HG03571 (cell line): ENCODE data around the gene MAPKAPK5.
"Not testable (repeated sequence)": the region's sequence is repeated elsewhere in the genome, so short reads cannot be mapped to it uniquely, and the experiment has no call there.

Source experiments
- ATAC-seq: cut with Tn5 transposase; IDR thresholded peaks from one replicate; pipeline ENCODE4 v1.9.1; 2021; ENCODE audit not compliant: unreplicated experiment

Gene MAPKAPK5, protein sequence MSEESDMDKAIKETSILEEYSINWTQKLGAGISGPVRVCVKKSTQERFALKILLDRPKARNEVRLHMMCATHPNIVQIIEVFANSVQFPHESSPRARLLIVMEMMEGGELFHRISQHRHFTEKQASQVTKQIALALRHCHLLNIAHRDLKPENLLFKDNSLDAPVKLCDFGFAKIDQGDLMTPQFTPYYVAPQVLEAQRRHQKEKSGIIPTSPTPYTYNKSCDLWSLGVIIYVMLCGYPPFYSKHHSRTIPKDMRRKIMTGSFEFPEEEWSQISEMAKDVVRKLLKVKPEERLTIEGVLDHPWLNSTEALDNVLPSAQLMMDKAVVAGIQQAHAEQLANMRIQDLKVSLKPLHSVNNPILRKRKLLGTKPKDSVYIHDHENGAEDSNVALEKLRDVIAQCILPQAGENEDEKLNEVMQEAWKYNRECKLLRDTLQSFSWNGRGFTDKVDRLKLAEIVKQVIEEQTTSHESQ

DNA sequence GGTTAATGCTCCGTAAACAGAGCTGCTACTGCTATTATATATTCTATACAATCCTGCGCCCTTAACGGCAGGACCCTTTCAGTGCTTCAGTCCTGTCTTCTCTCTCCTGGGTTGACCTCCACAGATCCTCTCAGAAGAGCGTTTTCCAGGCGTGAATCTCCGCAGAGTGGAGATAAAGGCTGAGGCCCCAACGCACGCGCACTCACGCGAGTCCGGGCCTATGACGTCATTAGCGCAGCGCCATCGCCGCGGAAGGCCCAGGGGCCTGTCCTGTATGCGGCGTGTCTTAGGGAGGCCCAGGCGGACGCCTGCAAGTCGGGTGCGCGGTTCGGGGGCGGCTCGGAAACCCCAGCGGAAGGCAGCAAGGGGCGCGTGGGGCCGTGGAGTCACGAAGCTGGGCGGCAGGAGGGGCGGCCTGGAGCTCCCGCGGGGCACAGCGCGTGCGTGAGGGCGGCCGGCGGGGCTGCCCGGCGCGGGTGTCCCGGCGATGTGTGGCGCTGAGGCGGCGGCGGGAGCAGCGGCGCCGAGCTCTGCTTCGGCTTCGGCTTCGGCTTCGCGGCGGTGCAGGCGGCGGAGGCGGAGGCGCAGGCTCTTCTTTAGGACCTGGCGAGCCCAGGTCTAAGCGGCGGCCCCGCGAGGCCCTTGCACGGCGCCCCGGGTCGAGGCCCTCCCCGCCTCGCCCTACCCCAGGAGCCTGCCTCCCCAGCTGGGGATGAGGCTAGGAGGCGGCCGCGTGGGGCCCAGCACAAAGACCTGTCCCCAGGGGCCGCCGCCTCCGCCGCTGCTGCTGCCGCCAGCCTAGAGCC is at the start of gene MAPKAPK5:
TSS of gene MAPKAPK5 (plus strand) at position 479 of the 806 bp plus-strand sequence. CDS start 506 bp downstream, outside the sequence.
- ATAC-seq = peak; percentile 80

DNA sequence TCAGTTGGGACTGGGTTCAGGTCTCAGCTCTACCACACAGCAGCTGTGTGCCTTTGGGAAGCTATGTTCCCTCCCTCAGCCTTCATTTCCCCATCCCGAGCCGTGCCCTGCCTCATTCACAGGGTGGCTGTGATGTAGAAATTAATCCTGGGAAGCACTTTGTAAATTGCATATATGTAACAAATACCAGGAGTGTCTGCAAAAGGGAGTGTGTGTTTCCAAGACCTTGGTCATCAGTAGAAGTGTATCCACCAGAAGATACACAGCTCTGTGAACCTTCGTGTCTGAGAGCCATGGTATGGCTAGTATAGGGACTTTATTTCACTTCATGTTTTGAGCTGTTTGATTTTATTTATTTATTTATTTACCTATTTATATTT is 49.2 kb upstream of the MAPKAPK5 start:
- no peak for ATAC-seq

DNA sequence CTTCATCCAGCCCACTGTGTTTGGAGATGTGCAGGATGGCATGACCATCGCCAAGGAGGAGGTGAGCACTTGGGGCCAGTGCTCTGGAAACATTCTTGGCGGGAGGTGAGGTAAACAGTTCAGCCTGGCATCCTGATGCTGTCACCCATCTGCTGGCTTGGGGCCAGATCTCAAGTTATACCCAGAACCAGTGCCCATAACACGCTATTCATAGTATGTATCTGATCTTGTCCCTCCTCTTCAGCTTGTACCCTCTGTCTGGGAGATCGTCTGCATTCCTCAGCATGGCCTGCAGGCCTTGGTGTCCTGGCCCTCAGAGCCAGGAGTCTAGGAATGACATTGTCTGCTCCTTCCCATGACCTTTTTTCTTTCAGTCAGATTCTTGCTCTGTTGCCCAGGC is 43.8 kb upstream of the MAPKAPK5 start:
- ATAC-seq = no peak

DNA sequence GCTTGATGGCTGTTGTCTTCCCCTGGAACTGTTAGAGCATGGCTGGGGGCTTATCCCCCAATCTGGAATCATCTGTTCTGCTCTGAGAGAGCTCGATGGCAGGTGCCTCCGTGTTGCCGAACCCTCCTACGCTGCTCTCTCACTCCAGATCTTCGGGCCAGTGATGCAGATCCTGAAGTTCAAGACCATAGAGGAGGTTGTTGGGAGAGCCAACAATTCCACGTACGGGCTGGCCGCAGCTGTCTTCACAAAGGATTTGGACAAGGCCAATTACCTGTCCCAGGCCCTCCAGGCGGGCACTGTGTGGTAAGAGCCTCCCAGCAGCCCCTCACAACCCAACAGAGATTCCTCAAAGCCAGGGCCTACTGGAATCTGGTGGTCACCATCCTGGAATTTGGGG is 42.3 kb upstream of the MAPKAPK5 start:
- ATAC-seq = no peak

DNA sequence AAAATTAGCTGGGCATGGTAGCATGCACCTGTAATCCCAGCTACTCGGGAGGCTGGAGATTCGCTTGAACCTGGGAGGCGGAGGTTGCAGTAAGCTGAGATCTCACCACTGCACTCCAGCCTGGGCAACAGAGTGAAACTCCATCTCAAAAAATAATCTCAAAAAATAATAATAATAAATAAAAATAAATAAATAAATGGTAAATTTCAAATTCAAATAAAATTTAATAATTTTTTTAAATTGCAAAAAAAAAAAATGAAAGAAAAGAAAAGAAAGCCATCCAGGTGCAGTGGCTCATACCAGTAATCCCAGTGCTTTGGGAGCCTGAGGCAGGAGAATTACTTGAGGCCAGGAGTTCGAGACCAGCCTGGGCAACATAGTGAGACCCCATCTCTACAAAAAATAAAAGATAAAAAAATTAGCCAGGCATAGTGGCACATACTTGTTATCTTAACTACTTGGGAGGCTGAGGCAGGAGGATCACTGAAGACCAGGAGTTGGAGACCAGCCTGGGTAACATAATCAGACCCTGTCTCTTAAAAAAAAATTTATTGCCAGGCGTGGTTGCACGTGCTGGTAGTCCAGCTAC is 38.9 kb upstream of the MAPKAPK5 start:
- ATAC-seq = no peak

DNA sequence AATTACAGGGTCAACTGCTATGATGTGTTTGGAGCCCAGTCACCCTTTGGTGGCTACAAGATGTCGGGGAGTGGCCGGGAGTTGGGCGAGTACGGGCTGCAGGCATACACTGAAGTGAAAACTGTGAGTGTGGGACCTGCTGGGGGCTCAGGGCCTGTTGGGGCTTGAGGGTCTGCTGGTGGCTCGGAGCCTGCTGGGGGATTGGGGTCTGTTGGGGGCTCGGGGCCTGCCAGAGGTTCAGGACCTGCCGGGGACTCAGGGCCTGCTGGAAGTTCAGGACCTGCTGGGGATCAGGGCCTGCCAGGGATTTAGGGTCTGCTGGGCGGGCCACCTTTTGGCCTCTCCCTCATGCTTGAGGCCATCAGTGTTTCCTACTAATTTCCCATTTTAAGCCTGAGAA is 38.2 kb upstream of the MAPKAPK5 start:
- no peak for ATAC-seq

DNA sequence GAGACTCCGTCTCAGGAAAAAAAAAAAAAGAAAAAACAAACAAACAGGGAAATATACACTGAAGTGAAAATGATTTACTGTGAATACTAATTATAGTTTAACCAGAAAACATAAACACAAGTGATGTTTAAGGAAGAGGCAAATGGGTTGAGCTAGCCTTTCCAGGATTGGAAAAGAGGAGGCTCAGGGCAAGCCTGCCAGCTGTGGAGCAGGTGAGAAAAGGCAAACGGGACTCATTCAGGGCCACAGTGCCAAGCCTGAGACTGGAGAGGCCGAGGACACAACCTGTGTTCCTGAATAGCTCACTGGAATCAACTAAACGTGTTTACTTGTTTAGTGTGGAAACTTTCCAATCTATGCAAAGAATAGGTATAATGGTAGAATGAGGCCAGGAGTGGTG is 35.7 kb upstream of the MAPKAPK5 start:
- ATAC-seq = no peak

DNA sequence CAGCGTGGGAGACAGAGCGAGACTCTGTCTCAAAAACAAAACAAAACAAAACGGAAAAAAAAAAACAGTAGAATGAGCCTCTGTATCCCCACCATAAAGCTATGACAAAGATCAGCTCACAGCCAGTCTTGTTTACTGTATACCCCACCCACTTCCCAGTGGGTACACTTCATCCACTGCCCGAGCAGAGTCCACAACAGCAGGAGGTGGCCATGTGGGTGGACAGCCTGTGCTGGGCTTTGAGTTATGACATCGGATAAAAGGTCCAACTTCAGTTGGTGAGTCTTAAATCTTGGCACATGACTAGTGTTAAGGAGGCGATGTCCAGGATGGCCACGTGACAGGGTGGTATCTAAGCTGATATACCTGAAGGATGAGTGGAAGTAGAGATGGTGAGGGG is 34.8 kb upstream of the MAPKAPK5 start:
- no peak for ATAC-seq

DNA sequence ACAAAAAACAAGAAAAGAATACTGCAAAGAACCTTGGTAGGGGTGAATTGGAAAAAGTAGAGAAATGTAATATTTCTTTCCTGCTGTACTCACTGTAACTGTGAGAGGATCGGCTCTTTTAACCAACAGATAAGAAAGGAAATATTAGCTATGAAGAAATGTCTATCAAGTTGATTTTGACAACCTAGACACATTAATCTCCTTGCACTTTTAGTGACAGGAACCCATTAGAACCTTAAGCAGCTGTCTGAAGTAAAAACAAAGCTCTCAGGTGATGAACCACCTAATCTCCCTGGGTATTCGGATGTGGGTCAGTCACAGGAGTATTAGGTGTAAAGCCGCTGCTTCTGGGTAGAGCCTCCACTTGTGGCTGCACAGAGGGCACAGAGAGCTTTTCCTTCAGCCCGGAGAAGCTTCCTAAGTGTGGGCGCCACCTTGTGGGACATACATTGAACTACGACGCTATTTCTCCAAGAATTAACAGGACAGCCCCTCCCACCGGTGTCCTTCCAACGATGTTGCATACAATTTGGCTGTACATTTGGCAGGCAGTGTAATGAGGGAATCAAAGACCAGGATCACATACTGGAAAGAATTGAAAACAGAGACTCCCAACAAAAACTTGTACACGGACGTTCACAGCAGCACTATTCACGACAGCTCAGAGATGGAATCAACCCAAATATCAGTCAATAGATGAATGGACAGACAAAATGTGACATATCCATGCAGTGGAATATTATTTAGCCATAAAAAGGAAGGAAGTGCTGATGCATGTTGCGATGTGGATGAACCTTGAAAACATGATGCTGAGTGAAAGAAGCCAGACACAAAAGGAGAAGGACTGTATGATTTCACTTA is 28.9 kb upstream of the MAPKAPK5 start:
- ATAC-seq = no peak

DNA sequence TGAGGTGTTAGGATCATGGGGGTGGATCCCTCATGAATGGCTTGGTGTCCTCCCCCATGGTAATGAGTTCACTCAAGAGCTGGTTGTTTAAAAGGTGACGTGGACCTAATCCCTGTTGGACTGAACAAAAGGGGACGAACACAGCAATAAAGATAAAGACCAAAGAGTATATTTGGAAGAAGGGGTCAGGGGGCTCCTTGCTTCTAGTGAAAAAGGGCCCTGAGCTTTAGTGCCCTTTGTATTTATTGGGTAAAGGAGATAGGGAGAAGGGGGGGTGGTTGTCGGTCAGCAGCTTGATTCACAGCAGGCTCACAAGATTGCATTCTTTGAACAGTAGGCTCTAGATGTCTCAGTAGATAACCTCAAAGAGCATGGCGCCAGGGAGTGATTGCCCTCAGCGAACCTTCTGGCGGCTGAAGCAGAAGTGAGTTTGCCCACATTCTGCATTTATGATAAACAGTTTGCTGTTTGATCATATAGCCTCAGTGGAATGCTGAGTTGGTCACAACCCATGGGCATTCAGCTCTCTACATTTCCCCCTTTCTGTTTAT is 25.9 kb upstream of the MAPKAPK5 start:
- ATAC-seq = no peak

DNA sequence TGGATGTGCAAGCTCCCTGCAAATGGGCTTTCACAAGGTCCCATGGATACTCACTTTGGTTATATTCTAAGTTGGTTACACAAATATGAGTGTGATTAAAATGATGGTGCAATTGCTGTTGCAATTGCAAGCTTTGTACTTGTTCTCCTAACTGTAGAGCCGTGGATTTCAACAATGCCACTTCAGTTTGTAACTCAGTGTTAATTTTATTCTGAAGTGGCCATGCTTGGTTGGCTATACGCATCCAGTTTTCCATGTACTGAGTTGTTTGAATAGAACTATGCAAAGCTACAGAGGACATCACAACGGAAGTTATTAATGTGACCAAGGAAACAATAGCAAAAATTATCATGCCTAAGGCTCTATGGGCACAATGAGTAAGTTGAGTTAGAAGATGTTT is 25.1 kb upstream of the MAPKAPK5 start:
- not testable (repeated sequence) for ATAC-seq

DNA sequence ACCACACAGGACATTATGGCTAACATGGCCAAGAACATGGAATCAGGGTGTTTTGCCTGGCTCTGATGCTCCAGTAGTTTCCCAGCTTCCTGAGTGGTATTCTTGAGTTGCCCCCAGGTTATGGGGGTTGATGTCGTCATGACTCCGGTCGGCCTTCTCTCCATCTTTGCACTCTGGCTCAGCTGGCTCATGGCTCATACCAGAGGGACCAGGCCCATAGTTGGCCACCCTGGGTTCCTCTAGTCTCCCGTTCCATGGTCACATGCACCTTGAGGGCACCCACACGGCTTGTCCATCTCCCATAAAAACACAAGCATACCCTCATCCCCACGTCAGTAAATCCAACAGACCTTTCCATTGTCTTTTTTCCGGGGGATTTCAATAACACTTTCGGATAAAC is 23.7 kb upstream of the MAPKAPK5 start:
- ATAC-seq = no peak

DNA sequence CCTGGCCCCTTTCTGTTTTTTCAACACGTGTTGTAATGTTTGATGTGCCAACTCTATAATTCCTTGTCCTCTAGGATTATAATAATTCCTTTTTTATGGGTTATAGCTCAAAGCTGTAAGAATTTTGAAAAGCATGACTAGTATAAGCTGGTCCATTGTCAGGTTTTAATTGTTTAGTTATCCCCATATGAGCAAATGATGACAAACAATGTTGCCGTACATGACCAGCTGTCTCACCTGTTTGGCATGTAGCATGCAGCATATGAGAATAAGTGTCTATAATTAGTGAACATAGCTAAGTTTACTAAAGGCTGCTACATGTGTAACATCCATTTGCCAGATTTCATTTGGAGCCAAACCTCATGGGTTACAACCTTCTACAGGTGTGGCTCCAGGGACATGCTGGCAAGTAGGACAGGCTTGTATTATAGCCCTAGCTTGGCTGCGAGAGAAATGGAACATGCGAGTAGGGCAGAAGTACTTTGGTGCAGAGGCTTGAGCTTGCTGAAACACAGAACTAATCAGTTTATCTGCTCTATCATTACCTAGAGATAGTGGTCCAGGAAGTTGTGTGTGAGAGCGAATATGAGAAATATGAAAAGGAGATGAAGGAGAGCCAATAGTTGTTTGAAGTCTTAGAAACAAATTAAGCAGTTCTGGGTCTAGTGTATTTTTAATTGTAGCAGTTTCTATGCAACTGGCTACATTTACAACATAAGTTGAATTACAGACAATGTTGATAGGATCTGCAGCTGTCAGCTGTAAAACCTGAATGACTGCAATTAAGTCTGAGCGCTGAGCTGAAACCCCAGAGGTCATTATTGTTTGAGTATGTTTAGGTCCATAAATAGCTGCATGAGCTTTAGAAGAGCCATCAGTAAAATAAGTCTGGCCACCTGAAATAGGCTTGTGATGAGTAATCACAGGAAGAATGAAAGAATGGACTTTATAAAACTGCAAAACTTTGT is 22.6 kb upstream of the MAPKAPK5 start:
- ATAC-seq = no peak

DNA sequence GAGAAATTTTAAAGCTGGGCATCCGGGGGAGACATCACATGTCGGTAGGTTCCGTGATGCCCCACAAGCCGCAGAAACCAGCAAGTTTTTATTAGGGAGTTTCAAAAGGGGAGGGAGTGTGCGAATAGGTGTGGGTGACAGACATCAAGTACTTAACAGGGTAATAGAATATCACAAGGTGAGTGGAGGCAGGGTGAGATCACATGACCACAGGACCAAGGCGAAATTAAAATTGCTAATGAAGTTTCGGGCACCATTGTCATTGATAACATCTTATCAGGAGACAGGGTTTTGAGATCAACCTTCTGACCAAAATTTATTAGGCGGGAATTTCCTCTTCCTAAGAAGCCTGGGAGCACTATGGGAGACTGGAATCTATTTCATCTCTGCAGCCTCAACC is 21.2 kb upstream of the MAPKAPK5 start:
- not testable (repeated sequence) for ATAC-seq

DNA sequence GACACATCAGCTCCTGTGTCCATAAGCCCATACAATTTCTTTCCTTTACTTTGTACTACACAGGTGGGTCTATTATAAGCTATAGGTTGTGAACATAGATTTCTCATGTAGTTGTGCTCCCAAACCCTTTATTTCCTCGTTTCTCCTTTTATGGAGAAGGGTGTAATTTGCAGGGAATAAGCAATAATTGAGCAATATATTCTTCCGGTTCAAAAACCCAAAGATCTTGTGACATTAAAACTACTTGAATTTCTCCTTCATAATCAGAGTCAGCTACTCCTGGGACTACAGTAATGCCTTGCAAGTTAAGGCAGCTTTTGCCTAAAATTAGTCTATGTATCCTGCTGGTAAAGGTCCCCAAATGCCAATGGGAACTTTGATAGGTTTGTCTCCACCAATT is 19.1 kb upstream of the MAPKAPK5 start:
- no peak for ATAC-seq

DNA sequence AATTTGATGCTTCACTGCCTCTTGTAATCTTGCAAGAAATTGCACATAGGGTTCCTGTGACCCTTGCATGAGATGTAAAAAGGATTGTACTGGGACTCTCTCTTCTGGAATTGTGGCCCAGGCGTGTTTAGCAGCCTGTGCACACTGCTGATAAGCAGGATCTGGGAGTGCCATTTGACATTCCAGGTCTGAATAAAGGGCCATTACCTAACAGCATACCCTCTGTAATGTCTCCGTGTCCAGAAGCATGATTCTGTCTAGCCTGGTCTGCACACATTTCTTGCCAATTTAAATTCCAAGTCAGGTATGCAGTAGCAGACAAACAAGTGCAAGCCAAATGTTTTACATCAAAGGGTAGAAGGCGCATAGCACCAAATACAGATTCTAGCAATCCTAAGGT is 18.1 kb upstream of the MAPKAPK5 start:
- no peak for ATAC-seq

DNA sequence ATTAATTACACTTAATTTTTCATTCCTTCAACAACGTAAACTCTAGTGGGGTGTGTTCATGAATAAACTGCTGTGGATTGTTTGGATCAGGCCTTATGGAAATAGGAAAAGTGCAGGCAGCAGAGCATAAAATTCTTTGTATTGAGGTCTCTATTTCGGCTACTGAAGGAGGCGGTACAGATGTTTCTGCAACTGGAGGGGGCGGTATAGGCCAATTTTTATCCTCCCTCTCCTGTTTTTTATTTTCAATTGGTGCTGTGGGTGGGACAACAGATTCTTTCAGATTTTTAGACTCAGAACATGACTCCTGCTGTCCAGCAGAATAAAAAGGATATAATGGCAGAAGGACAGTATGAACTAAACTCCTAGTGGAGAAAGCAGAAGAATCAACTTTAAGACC is 17.7 kb upstream of the MAPKAPK5 start:
- not testable (repeated sequence) for ATAC-seq

DNA sequence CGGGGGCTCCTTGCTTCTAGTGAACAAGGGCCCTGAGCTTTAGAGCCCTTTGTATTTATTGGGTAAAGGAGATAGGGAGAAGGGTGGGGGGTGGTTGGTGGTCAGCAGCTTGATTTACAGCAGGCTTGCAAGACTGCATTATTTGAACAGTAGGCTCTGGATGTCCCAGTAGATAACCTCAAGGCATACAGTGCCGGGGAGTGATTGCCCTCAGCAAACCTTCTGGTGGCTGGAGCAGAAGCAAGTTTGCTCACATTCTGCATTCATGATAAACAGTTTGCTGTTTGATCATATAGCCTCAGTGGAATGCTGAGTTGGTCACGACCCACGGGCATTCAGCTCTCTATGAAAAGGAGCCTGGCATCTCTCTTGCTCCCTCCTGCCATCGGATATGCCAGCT is 16.5 kb upstream of the MAPKAPK5 start:
- ATAC-seq = no peak

DNA sequence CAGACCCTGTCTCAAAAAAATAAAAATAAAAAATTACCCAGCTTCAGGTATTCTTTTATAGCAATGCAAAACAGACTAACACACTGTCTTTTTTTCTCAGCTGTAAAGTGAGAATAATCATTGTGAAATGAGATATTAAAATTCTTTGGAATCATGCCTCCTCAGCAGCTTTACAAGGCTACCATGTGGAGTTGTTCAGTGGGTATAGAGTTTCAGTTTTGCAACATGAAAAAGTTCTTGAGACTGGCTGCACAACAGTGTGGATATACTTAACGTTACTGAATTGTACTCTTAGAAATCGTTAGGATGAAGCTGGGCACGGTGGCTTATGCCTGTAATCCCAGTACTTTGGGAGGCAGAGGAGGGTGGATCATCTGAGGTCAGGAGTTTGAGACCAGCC is 15.7 kb upstream of the MAPKAPK5 start:
- no peak for ATAC-seq
